GM18505 (cell line): ENCODE measurements around the gene SS18L1.

Experiments used
- ATAC-seq: cut with Tn5 transposase; IDR thresholded peaks from one replicate; pipeline ENCODE4 v1.9.1; 2021; ENCODE audit not compliant: unreplicated experiment
- POLR2A ChIP-seq: IDR thresholded peaks from 4 replicates; pipeline ENCODE4 v1.6.1; 2011; ENCODE audit warnings: borderline replicate concordance; ENCODE audit not compliant: insufficient read depth, insufficient read length; ENCODE audit errors: extremely low read depth

The SS18L1 gene

DNA sequence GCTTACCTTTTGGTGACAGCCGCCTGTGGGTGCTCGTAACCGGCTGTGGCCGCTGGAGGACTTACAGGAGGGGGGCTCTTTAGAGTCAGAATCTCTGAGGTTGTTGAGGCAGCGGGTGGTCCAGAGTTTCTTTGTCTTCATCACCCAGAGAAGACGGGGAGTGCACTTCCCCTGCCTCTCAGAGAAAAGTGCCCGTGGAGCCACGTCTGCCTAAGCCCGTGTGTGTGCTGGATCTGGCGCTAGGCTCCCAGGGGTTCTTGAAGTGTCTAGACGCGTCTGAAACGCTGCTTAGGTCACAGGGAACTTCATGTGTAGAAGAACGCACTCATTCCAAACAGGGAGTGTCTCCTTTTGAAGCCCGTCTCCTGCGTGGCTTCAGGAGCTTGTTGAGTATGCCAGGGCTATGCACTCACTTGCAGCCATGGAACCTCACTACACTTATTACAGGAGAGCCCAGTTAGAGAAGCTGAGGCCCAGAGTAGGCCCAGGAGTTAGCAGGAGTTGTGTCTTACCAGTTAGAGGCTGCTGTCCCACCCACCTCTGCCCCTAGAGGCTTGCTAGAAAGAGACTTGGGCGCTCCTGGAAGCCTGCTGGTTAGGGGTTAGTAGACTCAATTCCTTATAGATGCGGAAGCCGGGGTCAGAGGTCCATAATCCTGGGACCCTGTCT, 20.0 kb upstream of the SS18L1 start:
- ATAC-seq, result no peak
- no peak for TF ChIP-seq POLR2A

DNA sequence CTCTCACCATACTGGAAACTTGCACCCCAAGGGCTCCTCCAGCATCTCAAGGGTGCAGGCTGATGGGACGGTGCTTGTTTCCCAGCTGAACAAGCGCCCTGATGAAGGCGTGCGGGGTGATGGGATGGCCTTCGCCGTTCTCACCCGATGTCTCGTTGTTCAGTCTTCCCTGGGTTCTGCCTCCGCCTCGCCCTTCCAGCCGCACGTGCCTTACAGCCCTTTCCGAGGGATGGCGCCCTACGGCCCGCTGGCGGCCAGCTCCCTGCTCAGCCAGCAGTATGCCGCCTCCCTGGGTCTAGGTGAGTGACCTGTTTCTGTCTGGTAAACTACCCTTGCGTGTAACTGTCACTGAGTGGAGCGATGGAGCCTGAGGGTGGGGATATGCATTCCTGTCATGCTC, 17.4 kb upstream of the SS18L1 start:
- no peak for ATAC-seq
- no peak for TF ChIP-seq POLR2A

DNA sequence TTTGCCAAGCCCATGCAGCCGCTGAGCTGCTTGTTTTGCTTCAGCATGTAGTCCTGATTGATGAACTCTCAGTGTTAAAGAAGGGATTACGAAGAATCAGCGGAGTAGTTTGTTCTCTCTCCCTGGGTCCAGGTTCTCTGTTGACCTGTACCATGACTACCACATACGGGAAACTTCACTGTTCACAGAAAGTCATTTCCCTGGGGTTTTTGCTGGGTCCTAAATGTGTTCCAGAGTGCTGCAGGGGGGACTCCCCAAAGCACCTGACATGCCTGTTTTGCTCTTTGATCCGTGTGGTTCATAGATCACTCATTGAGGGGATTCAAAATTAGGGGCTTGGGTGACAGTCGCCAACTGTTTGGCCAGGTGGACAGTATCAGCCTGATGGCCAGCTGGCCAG, 15.8 kb upstream of the SS18L1 start:
- no peak for TF ChIP-seq POLR2A
- ATAC-seq, result no peak

DNA sequence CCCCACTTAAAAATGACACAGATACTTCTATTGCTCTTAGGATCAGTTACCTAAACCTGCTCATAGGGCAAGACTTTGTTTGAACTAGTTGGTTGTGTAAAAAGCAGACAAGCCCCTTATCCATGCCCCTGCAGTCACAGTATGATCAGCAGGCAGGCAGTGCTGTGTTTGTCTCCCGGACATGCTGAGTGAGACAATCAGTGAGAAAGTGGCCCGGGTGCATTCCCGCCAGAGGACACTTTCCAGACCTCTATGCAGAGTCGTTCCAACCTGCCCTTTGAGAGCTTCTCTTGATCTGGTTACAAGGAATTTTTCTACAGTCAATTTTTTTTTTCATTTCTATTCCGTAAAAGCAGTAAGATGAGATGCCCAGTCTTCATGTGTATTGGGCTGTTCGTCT, 15.1 kb upstream of the SS18L1 start:
- no peak for TF ChIP-seq POLR2A
- no peak for ATAC-seq

DNA sequence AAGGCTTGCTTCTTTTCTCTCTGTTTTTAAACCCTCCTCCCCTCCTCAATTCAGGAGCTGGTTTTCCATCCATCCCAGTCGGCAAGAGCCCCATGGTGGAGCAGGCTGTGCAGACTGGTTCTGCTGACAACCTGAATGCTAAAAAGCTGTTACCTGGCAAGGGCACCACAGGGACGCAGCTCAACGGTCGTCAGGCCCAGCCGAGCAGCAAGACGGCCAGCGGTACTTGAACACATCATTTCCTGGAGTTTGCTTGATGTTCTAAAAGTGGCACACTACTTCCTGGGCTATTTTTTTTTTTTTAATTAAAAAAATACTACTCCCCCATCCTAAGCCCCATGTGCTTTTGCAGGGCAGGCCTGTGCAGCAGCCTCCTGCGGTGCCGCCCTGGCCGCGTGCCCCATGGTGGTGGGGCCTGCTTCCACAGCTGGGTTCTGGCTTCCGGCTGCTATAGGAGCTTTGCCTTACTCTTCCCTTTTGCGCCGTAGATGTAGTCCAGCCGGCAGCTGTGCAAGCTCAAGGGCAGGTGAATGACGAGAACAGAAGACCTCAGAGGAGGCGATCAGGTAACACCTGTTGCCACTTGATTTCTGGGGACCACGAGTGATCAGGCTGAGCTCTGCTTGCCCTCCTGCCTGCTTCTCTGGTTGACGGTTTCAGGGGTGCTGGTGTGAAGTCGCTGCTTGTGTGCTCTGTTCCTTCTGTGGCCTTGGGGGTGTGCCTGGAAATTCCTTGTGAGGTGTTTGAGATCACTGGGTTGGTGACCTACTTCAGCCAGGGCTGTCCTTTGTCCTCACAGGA, 13.6 kb upstream of the SS18L1 start:
- TF ChIP-seq POLR2A, result no peak
- ATAC-seq, result no peak

DNA sequence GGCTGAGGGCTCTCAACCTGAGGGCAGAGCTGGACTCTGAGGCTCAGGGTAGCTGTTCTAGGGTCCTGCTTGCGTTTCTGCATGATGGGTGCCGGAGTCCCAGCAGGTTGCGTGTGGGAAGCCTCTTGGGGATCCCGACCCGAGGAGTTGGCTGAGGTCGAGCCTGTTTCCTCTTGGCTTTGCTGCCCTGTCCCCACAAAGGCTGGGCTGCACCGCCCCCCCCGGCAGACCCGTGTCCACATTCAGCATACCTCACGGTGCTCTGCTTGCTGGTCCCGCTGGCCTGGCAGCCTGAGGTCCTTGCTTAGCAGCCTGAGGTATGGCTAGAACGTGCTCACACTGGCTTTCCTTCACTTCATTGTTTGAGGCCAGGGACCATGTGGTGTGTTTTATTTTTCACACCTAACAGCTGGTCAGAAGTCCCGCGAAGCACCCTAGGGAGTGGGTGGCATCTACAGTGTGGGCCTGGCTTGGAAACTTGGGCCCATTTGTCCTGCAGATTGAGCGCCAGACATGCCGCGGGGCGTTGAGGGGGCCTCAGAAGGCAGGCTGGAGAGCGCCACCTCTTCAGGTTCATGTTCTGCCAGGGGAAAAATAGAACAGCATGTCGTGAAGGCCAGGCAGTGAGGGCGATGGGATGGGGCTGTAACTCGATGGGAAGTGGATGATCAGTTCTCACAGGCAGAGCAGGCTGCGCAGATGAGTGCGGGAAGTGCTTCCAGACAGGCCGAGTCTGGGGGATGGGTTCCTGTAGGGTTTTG, 11.8 kb upstream of the SS18L1 start:
- ATAC-seq, result no peak
- TF ChIP-seq POLR2A, result no peak

DNA sequence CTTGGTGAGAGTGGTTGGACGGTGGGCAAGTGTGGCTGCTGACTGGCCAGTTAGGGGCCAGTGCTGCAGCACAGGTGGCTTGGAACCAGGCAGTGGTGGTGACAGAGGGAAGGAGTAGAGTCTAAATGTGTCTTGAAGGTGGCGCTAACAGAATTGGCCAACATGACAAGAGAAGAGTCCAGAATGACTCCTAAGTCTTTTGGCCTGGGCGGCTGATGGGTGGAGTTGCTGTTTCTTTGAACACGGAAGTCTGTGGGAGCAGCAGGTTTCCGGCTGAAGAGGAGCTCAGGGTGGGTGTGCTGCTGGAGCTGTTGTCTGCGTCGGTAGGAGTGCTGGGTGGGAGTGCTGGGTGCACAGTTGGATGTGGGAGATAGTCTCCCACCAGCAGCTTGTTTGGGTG, 11.1 kb upstream of the SS18L1 start:
- no peak for TF ChIP-seq POLR2A

DNA sequence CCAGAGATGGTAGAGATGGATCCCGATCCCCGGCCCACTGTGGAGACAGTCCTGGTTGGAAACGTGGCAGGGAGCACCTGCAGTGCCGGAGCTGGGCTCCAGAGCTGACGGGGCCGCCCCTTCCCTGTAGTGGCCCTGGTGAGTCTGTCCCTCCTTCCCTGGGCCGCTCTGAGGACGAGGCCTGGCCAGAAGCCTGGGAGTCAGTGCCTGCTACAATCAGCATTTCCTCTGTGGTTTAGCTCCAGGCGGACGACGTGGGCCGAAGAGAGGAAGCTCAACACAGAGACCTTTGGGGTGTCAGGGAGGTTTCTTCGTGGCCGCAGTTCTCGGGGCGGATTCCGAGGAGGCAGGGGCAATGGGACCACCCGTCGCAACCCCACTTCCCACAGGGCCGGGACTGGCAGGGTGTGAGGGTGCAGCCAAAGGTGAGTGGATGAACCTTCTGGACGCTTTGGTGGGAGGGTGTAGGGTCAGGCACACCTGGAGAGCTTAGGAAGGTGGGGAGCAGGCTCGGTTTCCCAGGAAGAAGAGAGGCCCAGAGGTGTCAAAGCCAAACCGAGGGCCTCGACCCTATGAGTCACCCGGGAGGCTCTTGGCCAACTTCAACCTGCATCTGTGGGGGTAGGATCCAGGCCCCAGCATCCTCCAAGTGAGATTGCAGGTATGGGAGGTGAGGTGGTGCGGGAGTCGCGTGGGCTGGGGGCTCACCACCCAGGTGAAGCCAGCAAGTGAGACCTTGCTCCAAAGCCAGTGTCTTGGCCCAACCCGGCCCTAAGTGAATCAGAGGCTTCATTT, 10.3 kb upstream of the SS18L1 start:
- TF ChIP-seq POLR2A, result no peak
- no peak for ATAC-seq

More for the DNA sequence above, 11.1 kb upstream of the SS18L1 start:
- ATAC-seq, result no peak

DNA sequence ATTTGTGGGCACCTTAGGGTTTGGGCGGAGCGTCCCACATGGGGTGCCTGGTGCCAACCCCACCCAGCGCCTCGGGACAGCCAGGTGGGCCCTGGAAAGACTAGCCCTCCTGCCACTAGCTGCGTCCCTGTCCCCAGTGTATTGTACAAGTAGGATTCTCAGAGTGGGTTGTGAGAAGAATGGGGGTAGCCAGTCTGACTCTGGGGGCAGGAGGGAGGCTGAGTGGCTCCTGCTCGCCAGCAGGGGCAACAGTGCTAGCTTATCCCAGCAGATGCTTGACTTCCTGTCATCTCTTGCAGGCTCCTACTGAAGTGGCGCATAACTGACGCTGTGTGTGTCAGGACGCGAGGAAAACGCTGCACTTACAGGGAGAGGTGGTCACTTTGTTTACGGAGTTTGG, 9.7 kb upstream of the SS18L1 start:
- no peak for TF ChIP-seq POLR2A
- ATAC-seq, result no peak

DNA sequence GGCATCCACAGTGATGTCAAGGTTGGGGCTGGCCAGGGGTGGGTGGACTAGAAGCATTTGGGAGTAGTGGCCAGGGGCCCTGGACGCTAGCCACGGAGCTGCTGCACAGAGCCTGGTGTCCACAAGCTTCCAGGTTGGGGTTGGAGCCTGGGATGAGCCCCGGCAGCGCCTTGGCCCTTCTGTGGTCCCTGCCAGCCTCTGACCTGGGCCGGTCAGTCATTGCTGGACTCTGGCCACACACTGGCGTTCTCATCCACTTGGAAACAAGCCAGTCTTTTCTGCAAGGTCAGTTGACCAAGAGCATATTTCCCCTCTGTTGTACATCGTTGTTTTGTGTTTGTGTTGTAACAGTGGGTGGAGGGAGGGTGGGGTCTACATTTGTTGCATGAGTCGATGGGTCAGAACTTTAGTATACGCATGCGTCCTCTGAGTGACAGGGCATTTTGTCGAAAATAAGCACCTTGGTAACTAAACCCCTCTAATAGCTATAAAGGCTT, 8.8 kb upstream of the SS18L1 start:
- no peak for ATAC-seq
- TF ChIP-seq POLR2A, result no peak

DNA sequence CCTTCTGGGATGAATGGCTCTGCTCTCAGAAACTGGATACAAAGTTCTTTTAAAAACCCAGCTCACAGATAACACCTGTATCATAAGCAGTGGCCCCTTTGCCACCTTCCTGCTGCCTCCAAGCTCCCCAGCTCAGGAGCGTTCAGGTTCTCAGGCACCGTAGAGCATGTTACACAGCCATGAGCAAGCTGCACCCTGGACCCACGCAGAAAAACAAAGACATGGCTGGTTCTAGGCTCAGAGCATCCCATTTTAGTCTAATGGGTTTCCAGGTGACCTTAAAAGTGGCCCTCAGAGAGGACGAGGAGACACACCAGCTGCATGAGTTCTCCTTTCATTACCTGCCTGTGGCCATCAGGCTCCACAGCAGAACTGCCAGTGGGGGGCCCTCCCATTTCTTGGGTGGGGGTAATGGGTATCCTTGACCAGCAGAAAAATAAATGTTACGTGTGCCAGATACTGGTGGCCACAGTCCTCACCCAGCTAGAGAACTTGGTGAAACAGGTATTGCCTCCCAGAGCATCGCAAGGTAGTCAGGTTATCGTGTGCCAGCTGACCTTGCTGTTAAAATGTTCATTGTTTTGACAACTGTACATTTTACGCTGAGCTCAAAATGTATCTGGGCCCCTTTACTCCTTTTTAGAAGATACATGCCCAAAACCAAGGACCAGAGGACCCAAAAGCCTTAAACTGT, 7.8 kb upstream of the SS18L1 start:
- TF ChIP-seq POLR2A, result peak; percentile 25

DNA sequence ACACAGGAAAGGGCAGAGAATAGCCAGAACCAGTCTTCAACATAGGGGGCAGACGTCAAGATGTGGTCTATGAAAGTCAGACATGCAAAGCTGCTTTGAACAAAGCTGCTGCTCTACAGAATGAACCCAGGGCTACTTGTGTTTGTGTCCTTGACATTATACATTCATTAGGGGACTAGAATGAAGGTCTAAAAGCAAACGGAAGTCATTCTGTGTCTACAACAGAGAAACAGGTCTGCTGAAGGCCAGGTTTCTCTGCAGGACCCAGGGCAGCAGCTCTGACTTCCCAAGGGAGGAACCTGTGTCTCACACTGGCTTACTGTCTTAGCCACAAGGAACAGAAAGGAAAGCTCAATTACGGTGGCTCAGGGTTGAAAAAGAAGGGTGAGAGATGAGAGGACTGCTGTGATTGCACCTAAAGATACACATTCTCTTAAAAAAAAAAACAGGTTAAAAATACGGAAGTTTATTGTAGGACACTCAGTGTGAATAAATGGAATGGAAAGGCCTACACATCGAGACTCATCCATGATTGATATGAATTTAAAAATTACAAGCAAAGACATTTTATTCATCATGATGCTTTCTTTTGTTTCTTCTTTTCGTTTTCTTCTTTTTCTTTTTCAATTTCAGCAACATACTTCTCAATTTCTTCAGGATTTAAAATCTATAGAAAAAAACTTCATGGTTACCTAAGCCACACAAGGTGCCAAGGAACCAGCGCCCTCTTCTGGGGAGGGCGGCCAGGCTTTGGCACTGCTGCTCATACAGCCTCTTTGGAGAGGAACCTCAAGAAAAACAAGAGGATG, 7.1 kb upstream of the SS18L1 start:
- ATAC-seq, result no peak
- no peak for TF ChIP-seq POLR2A

More for the DNA sequence above, 7.8 kb upstream of the SS18L1 start:
- no peak for ATAC-seq

DNA sequence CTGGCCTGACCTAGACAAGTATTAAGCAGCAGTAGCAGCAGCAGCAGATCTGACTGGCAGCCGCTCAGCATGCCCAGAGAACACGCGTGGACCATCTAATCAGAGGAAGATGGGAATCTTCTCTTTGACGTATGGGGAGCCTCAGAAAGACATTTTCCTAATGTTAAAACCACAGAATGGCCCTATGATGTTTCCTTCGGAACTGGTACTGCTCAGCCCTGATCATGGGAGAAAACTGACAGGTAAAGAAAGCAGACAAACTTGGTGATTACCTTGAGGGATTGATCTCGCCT, 6.5 kb upstream of the SS18L1 start:
- no peak for ATAC-seq
- TF ChIP-seq POLR2A, result no peak
